ENCODE measurements around the gene BAG5.

DNA sequence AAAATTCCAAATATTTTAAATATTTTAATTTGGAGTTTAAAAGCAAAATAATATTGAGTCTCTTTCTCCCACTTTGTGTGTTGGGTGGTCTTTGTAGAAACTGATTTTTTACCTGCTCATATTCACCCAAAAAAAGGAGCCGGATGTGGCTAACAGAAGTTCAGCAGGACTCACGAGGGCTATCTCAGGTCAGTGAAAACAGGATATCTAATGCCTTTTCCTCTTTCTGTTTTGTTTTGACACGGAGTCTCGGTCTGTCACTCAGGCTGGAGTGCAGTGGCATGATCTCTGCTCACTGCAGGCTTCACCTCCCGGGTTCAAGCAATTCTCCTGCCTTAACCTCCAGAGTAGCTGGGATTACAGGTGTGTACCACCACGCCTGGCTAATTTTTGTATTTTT lies 31.1 kb upstream of the BAG5 start:
- no peak for TF ChIP-seq SUZ12 (IDR thresholded peaks at IDR 0.05)
- no peak for TF ChIP-seq TARDBP (IDR thresholded peaks at IDR 0.05)
- TF ChIP-seq FOXM1 (IDR thresholded peaks at IDR 0.05; ENCODE audit: borderline replicate concordance), result no peak
- TF ChIP-seq L3MBTL2 (conservative IDR thresholded peaks at IDR 0.05), result no peak
